Naive thymus-derived CD4-positive, alpha-beta T cell (primary cell): ENCODE results near the gene RABL3. TPM values are rescaled to one million over a fixed set of nuclear protein-coding genes. Genes with fewer than 3 reads are reported as not detected.
"Not testable (repeated sequence)": the region's sequence is repeated elsewhere in the genome, so short reads cannot be mapped to it uniquely, and the experiment has no call there.

Experiments used
- ATAC-seq: fragments of 150-1000 bp; cut with Tn5 transposase; 2 replicates; pipeline ENCODE4 v1.10.0; 2021; ENCODE audit warnings: mild to moderate bottlenecking, moderate library complexity
- CTCF ChIA-PET: fragments of 350-600 bp; sonication (Branson Sonifier 250); formaldehyde crosslinking; loops from one replicate; lab custom pipeline; 2021; ENCODE audit warnings: antibody characterized with exemption; lab: Charles Lee
- POLR2A ChIA-PET: fragments of 350-600 bp; sonication (Branson Sonifier 250); formaldehyde crosslinking; loops from one replicate; lab custom pipeline; 2021; ENCODE audit warnings: antibody characterized with exemption, inconsistent platforms; lab: Charles Lee
- DNase-seq, 9 donors: peaks; one replicate each; pipeline versions ENCODE4 v3.0.0 to v3.0.0-alpha.2; 2020 to 2022; ENCODE audit warnings: mixed read lengths in 1 of 9
- H3K27ac ChIP-seq: one replicate; pipeline ENCODE4 v1.7.0; 2013; ENCODE audit warnings: mild to moderate bottlenecking, low read depth, low read length, moderate library complexity
- H3K27me3 ChIP-seq, 2 donors: one replicate each; pipeline ENCODE4 v1.7.0; 2013; ENCODE audit warnings: low read length in 2 of 2, mild to moderate bottlenecking in 2 of 2, moderate library complexity in 2 of 2; ENCODE audit not compliant: control insufficient read depth in 2 of 2, insufficient read depth in 2 of 2
- H3K36me3 ChIP-seq, 3 experiments: 1 replicate in 2 of 3; 2 replicates in 1 of 3; pipeline ENCODE4 v1.7.0; 2013; ENCODE audit warnings: low read length in 3 of 3, mild to moderate bottlenecking in 3 of 3, moderate library complexity in 1 of 3; ENCODE audit not compliant: insufficient read depth in 3 of 3, control insufficient read depth in 2 of 3
- H3K4me1 ChIP-seq, 2 donors: one replicate each; pipeline ENCODE4 v1.7.0; 2013; ENCODE audit warnings: low read length in 2 of 2, mild to moderate bottlenecking in 2 of 2, moderate library complexity in 1 of 2; ENCODE audit not compliant: control insufficient read depth in 2 of 2, insufficient read depth in 2 of 2
- H3K4me3 ChIP-seq: 2 replicates; pipeline ENCODE4 v1.7.0; 2013; ENCODE audit warnings: mild to moderate bottlenecking, low read length
- H3K9me3 ChIP-seq, 3 experiments: 1 replicate in 2 of 3; 2 replicates in 1 of 3; pipeline ENCODE4 v1.7.0; 2013; ENCODE audit warnings: low read length in 3 of 3; ENCODE audit not compliant: control insufficient read depth in 2 of 3
- H3K27ac Mint-ChIP-seq, 9 donors: one replicate each; pipeline ENCODE4 v1.8.0; 2020 to 2022; ENCODE audit warnings: mixed read lengths in 9 of 9, mild to moderate bottlenecking in 8 of 9, moderate library complexity in 5 of 9, inconsistent platforms in 2 of 9
- H3K27me3 Mint-ChIP-seq, 5 donors: one replicate each; pipeline ENCODE4 v1.8.0; 2021 to 2022; ENCODE audit warnings: mixed read lengths in 5 of 5, mild to moderate bottlenecking in 1 of 5
- H3K36me3 Mint-ChIP-seq, 5 donors: one replicate each; pipeline ENCODE4 v1.8.0; 2020 to 2022; ENCODE audit warnings: mixed read lengths in 5 of 5, mild to moderate bottlenecking in 3 of 5, inconsistent platforms in 1 of 5
- H3K4me1 Mint-ChIP-seq, 7 donors: one replicate each; pipeline ENCODE4 v1.8.0; 2020 to 2022; ENCODE audit warnings: mixed read lengths in 7 of 7, mild to moderate bottlenecking in 3 of 7, inconsistent platforms in 1 of 7
- H3K4me3 Mint-ChIP-seq, 10 donors: one replicate each; pipeline ENCODE4 v1.8.0; 2020 to 2022; ENCODE audit warnings: mild to moderate bottlenecking in 10 of 10, mixed read lengths in 10 of 10, moderate library complexity in 6 of 10, inconsistent platforms in 2 of 10
- H3K9me3 Mint-ChIP-seq, 11 donors: one replicate each; pipeline ENCODE4 v1.8.0; 2020 to 2022; ENCODE audit warnings: mixed read lengths in 11 of 11, mild to moderate bottlenecking in 4 of 11, inconsistent platforms in 1 of 11, moderate library complexity in 1 of 11
- intact Hi-C, 2 donors: fragments of 100-400 bp; cut with micrococcal nuclease; formaldehyde crosslinking; loops; one replicate each; pipeline ENCODE4 v1.15.1; 2023
- polyA plus RNA-seq, 2 donors: library from polyadenylated mRNA; unstranded; fragments of 300-500 nt; fragmentation: Illumina TruSeq; gene quantifications; one replicate each; pipeline ENCODE4 v1.2.3, GENCODE V29; 2021
- total RNA-seq, 6 experiments: library from RNA in 5 of 6; stranded (reverse) in 5 of 6; gene quantifications; 1 replicate in 5 of 6; 2 replicates in 1 of 6; pipeline ENCODE4 v1.2.3 and lab custom pipeline; 2021 to 2026

RABL3 gene
- total RNA-seq = 10 to 100 TPM; 15.4 to 30.3 (median 23.0) TPM
- polyA plus RNA-seq = 10 to 100 TPM; 30.2 to 40.6 TPM
- 25.4 reads per million, percentile 56 among the genes with 10 or more reads in this experiment for total RNA-seq (lab: John Stamatoyannopoulos, UW)

- peaks cover 16 to 23% of the 10 kb centered on the region in 2 donors for H3K4me1 ChIP-seq
- peak within 1 kb of the TSS; percentile 93 to 99 (median 97) for H3K27ac Mint-ChIP-seq
These were observed at the start of gene RABL3, which contains the start of gene GTF2E1 for GRCh38 chr3:120742198-120742848. RABL3 (minus strand) TSS chr3:120742516; CDS start chr3:120742507, 9 bp downstream. GTF2E1 (plus strand) TSS chr3:120742744; CDS start chr3:120750553, 7,809 bp downstream.

GRCh38 chr3:120791913-120792312, 49.6 kb upstream of the RABL3 start:
- Histone ChIP-seq H3K27ac (no peak overlapping the region), H3K36me3 (no peaks in the 10 kb centered on the region), H3K4me3 (no peak overlapping the region), H3K27me3 (no peaks in the 10 kb centered on the region), H3K9me3 (no peaks in the 10 kb centered on the region), H3K4me1 (peaks cover 0 to 4% of the 10 kb centered on the region in 2 donors)
- Mint-ChIP-seq H3K4me3 (peak overlapping the region in 1 of 10 donors; percentile 4), H3K27me3 (no peaks in the 10 kb centered on the region), H3K27ac (peak overlapping the region in 1 of 9 donors; percentile 17), H3K9me3 (peaks cover 0 to 3% (median 0%) of the 10 kb centered on the region in 11 donors), H3K4me1 (peaks cover 0 to 20% (median 17%) of the 10 kb centered on the region in 7 donors), H3K36me3 (no peaks in the 10 kb centered on the region)
- ChIA-PET CTCF (interaction anchor here (0.6 to 4.7 kb wide), 2 partner anchors 75 to 231 kb away, joined by 3 to 114 read pairs; no protein-coding TSS in a partner anchor), POLR2A (no interaction called here)
- no peak for DNase-seq
- no peak for ATAC-seq
- intact Hi-C loops = loop anchor here (10.0 kb wide), 3 partner anchors 447 to 897 kb away; partner anchors contain the start of gene LRRC58 (in 1 of the 2)

More at GRCh38 chr3:120742198-120742848, at the start of gene RABL3, which contains the start of gene GTF2E1:
- ATAC-seq (peak; percentile 97), DNase-seq (peak; percentile 86 to 98 (median 97))
- Histone ChIP-seq H3K27ac (peak within 1 kb of the TSS; percentile 98), H3K36me3 (peaks cover 0 to 11% (median 0%) of the 10 kb centered on the region in 3 experiments), H3K9me3 (no peaks in the 10 kb centered on the region), H3K27me3 (no peaks in the 10 kb centered on the region), H3K4me3 (peak within 1 kb of the TSS; percentile 81)
- Mint-ChIP-seq H3K36me3 (peaks cover 0 to 15% (median 0%) of the 10 kb centered on the region in 5 donors), H3K27me3 (no peaks in the 10 kb centered on the region), H3K4me1 (peaks cover 26 to 55% (median 47%) of the 10 kb centered on the region in 7 donors), H3K4me3 (peak within 1 kb of the TSS; percentile 84 to 97 (median 92)), H3K9me3 (peaks cover 0 to 4% (median 0%) of the 10 kb centered on the region in 11 donors)
- CTCF ChIA-PET = interaction anchor here (0.7 to 3.4 kb wide), 5 partner anchors 23 to 181 kb away, joined by 3 to 8 read pairs (median 4); no protein-coding TSS in a partner anchor
- intact Hi-C loops = loop anchor here (1.0 to 10.0 kb wide), 22 partner anchors 23 to 1675 kb away; partner anchors contain the start of genes LRRC58 (in 2 of the 2), NDUFB4 (in 2 of the 2), ARHGAP31 (in 1 of the 2) and COX17 (in 1 of the 2)
- POLR2A ChIA-PET = interaction anchor here (0.9 to 7.7 kb wide), 11 partner anchors 7 to 398 kb away, joined by 3 to 59 read pairs (median 5); partner anchors contain the start of genes LRRC58 and NDUFB4

- no peak overlapping the region for H3K27ac ChIP-seq
- no peak overlapping the region for H3K4me3 Mint-ChIP-seq
- peak overlapping the region in 4 of 9 donors; percentile 5 to 60 (median 22) for H3K27ac Mint-ChIP-seq
- no peaks in the 10 kb centered on the region for H3K27me3 ChIP-seq
- ChIA-PET POLR2A (interaction anchor here (0.7 kb wide), 1 partner anchor 229 kb away, joined by 5 read pairs; no protein-coding TSS in a partner anchor), CTCF (no interaction called here)
- no peaks in the 10 kb centered on the region for H3K36me3 ChIP-seq
- peaks cover 0 to 4% of the 10 kb centered on the region in 2 donors for H3K4me1 ChIP-seq
- H3K36me3 Mint-ChIP-seq = no peaks in the 10 kb centered on the region
- H3K9me3 Mint-ChIP-seq = peaks cover 0 to 3% (median 0%) of the 10 kb centered on the region in 11 donors
- intact Hi-C loops = loop anchor here (10.0 kb wide), 3 partner anchors 446 to 896 kb away; partner anchors contain the start of gene LRRC58 (in 1 of the 2)
- no peaks in the 10 kb centered on the region for H3K9me3 ChIP-seq
- H3K27me3 Mint-ChIP-seq = no peaks in the 10 kb centered on the region
- peaks cover 0 to 20% (median 17%) of the 10 kb centered on the region in 7 donors for H3K4me1 Mint-ChIP-seq
- no peak for ATAC-seq
- H3K4me3 ChIP-seq = no peak overlapping the region
- peak in 6 of 9 donors; percentile 8 to 41 (median 18) for DNase-seq
These were observed 48.7 kb upstream of the RABL3 start for GRCh38 chr3:120791010-120791409.

- H3K27ac ChIP-seq, H3K4me3 ChIP-seq, H3K4me1 Mint-ChIP-seq, POLR2A ChIA-PET, H3K27me3 Mint-ChIP-seq, H3K4me1 ChIP-seq, intact Hi-C loops, H3K36me3 ChIP-seq, H3K27me3 ChIP-seq, ATAC-seq, H3K9me3 Mint-ChIP-seq, H3K4me3 Mint-ChIP-seq, DNase-seq, H3K9me3 ChIP-seq: not testable (repeated sequence)
- Mint-ChIP-seq H3K27ac (peak overlapping the region in 2 of 9 donors; percentile 6 to 17), H3K36me3 (peaks cover 3 to 24% (median 11%) of the 10 kb centered on the region in 5 donors)
- CTCF ChIA-PET = interaction anchor here (0.6 to 1.0 kb wide), 2 partner anchors 9 to 229 kb away, joined by 4 read pairs; no protein-coding TSS in a partner anchor
These were observed 43.5 kb upstream of the RABL3 start for GRCh38 chr3:120785832-120786231.

- peak overlapping the region in 1 of 9 donors; percentile 40 for H3K27ac Mint-ChIP-seq
- H3K9me3 Mint-ChIP-seq = no peaks in the 10 kb centered on the region
- H3K9me3 ChIP-seq = no peaks in the 10 kb centered on the region
- intact Hi-C loops = no loop called here
- H3K36me3 Mint-ChIP-seq = peaks cover 3 to 41% (median 22%) of the 10 kb centered on the region in 5 donors
- H3K4me1 Mint-ChIP-seq = peaks cover 0 to 4% (median 0%) of the 10 kb centered on the region in 7 donors
- CTCF ChIA-PET = interaction anchor here (0.6 to 1.0 kb wide), 2 partner anchors 12 to 14 kb away, joined by 3 read pairs; no protein-coding TSS in a partner anchor
- no peak overlapping the region for H3K27ac ChIP-seq
- no peak for ATAC-seq
- peaks cover 0 to 29% (median 4%) of the 10 kb centered on the region in 3 experiments for H3K36me3 ChIP-seq
- H3K27me3 ChIP-seq = no peaks in the 10 kb centered on the region
- no peaks in the 10 kb centered on the region for H3K27me3 Mint-ChIP-seq
- no peak for DNase-seq
- H3K4me3 ChIP-seq = no peak overlapping the region
- no peaks in the 10 kb centered on the region for H3K4me1 ChIP-seq
- POLR2A ChIA-PET = no interaction called here
- H3K4me3 Mint-ChIP-seq = no peak overlapping the region
These were observed 38.7 kb upstream of the RABL3 start for GRCh38 chr3:120780977-120781376.

GRCh38 chr3:120778776-120779175, 36.5 kb upstream of the RABL3 start:
- intact Hi-C loops = no loop called here
- Histone ChIP-seq H3K4me1 (no peaks in the 10 kb centered on the region), H3K27ac (no peak overlapping the region), H3K27me3 (no peaks in the 10 kb centered on the region), H3K36me3 (peaks cover 0 to 36% (median 4%) of the 10 kb centered on the region in 3 experiments), H3K4me3 (no peak overlapping the region), H3K9me3 (no peaks in the 10 kb centered on the region)
- H3K4me1 Mint-ChIP-seq = peaks cover 0 to 4% (median 0%) of the 10 kb centered on the region in 7 donors
- ATAC-seq (no peak), DNase-seq (no peak)
- CTCF ChIA-PET = interaction anchor here (0.6 to 1.0 kb wide), 2 partner anchors 220 to 322 kb away, joined by 3 to 6 read pairs; no protein-coding TSS in a partner anchor
- no peaks in the 10 kb centered on the region for H3K27me3 Mint-ChIP-seq
- POLR2A ChIA-PET = no interaction called here
- no peak overlapping the region for H3K4me3 Mint-ChIP-seq
- H3K27ac Mint-ChIP-seq = peak overlapping the region in 3 of 9 donors; percentile 11 to 25 (median 12)
- H3K9me3 Mint-ChIP-seq = no peaks in the 10 kb centered on the region
- H3K36me3 Mint-ChIP-seq = peaks cover 3 to 33% (median 22%) of the 10 kb centered on the region in 5 donors
